CD4-positive, alpha-beta memory T cell (primary cell): ENCODE data around the gene PHYKPL. TPM values are rescaled to one million over a fixed set of nuclear protein-coding genes. Genes with fewer than 3 reads are reported as not detected.
"Not testable (repeated sequence)": the region's sequence is repeated elsewhere in the genome, so short reads cannot be mapped to it uniquely, and the experiment has no call there.

Experiments
- CTCF ChIA-PET: fragments of 350-600 bp; sonication (Branson Sonifier 250); formaldehyde crosslinking; loops from one replicate; lab custom pipeline; 2021; ENCODE audit warnings: inconsistent platforms; ENCODE audit not compliant: partially characterized antibody; lab: Charles Lee
- POLR2A ChIA-PET: fragments of 350-600 bp; sonication (Branson Sonifier 250); formaldehyde crosslinking; loops from one replicate; lab custom pipeline; 2021; ENCODE audit not compliant: partially characterized antibody; lab: Charles Lee
- DNase-seq, 5 donors: peaks; one replicate each; pipeline versions ENCODE4 v3.0.0 to v3.0.0-alpha.2; 2020 to 2022; ENCODE audit warnings: mixed read lengths in 1 of 5
- H3K27ac ChIP-seq: one replicate; pipeline ENCODE4 v1.7.0; 2013; ENCODE audit warnings: low read depth, low read length
- H3K27me3 ChIP-seq: 2 replicates; pipeline ENCODE4 v1.7.0; 2013; ENCODE audit warnings: mild to moderate bottlenecking, low read length, moderate library complexity; ENCODE audit not compliant: insufficient read depth
- H3K36me3 ChIP-seq: 2 replicates; pipeline ENCODE4 v1.7.0; 2013; ENCODE audit warnings: mild to moderate bottlenecking, low read length, moderate library complexity; ENCODE audit not compliant: insufficient read depth
- H3K4me1 ChIP-seq: 2 replicates; pipeline ENCODE4 v1.7.0; 2013; ENCODE audit warnings: mild to moderate bottlenecking, low read length, moderate library complexity; ENCODE audit not compliant: insufficient read depth
- H3K4me3 ChIP-seq, 2 donors: one replicate each; pipeline ENCODE4 v1.7.0; 2013; ENCODE audit warnings: low read length in 2 of 2, mild to moderate bottlenecking in 1 of 2
- H3K9me3 ChIP-seq, 2 donors: one replicate each; pipeline ENCODE4 v1.7.0; 2013; ENCODE audit warnings: low read length in 2 of 2, control low read depth in 1 of 2; ENCODE audit not compliant: control insufficient read depth in 1 of 2
- H3K27ac Mint-ChIP-seq, 7 donors: one replicate each; pipeline ENCODE4 v1.8.0; 2020 to 2021; ENCODE audit warnings: mixed read lengths in 7 of 7, mild to moderate bottlenecking in 6 of 7, inconsistent platforms in 3 of 7, moderate library complexity in 3 of 7
- H3K27me3 Mint-ChIP-seq, 2 donors: one replicate each; pipeline ENCODE4 v1.8.0; 2020 to 2021; ENCODE audit warnings: mixed read lengths in 2 of 2
- H3K36me3 Mint-ChIP-seq, 2 donors: one replicate each; pipeline ENCODE4 v1.8.0; 2020 to 2021; ENCODE audit warnings: mixed read lengths in 2 of 2, inconsistent platforms in 1 of 2, mild to moderate bottlenecking in 1 of 2
- H3K4me1 Mint-ChIP-seq, 4 donors: one replicate each; pipeline ENCODE4 v1.8.0; 2020 to 2021; ENCODE audit warnings: mixed read lengths in 4 of 4, mild to moderate bottlenecking in 1 of 4
- H3K4me3 Mint-ChIP-seq, 8 donors: one replicate each; pipeline ENCODE4 v1.8.0; 2020 to 2021; ENCODE audit warnings: mixed read lengths in 8 of 8, mild to moderate bottlenecking in 7 of 8, moderate library complexity in 6 of 8, inconsistent platforms in 3 of 8
- H3K9me3 Mint-ChIP-seq, 8 donors: one replicate each; pipeline ENCODE4 v1.8.0; 2020 to 2021; ENCODE audit warnings: mixed read lengths in 8 of 8, mild to moderate bottlenecking in 5 of 8, inconsistent platforms in 3 of 8, moderate library complexity in 1 of 8
- intact Hi-C: fragments of 100-400 bp; cut with micrococcal nuclease; formaldehyde crosslinking; loops from one replicate; pipeline ENCODE4 v1.15.1; 2023
- polyA plus RNA-seq, 2 donors: library from polyadenylated mRNA; unstranded; fragments of 300-500 nt; fragmentation: Illumina TruSeq; gene quantifications; one replicate each; pipeline ENCODE4 v1.2.3, GENCODE V29; 2021
- total RNA-seq, 2 experiments: library from RNA; stranded (reverse); gene quantifications; one replicate each; pipeline ENCODE4 v1.2.3, GENCODE V29; 2021

PHYKPL gene
- total and polyA plus RNA-seq, 4 experiments from 2014 or later: 38.7 to 251 (median 139) TPM

- no peak for DNase-seq
- Mint-ChIP-seq H3K27ac (peak overlapping the region; percentile 65 to 91 (median 77)), H3K4me3 (peak overlapping the region; percentile 82 to 90 (median 86)), H3K4me1 (peaks cover 33 to 78% (median 57%) of the 10 kb centered on the region in 4 donors), H3K27me3 (no peaks in the 10 kb centered on the region), H3K9me3 (no peaks in the 10 kb centered on the region), H3K36me3 (peaks cover 39 to 54% of the 10 kb centered on the region in 2 donors)
- Histone ChIP-seq H3K4me3 (peak overlapping the region; percentile 62 to 74), H3K4me1 (peaks cover 40% of the 10 kb centered on the region), H3K9me3 (no peaks in the 10 kb centered on the region), H3K36me3 (peaks cover 38% of the 10 kb centered on the region), H3K27me3 (no peaks in the 10 kb centered on the region), H3K27ac (peak overlapping the region; percentile 82)
- POLR2A ChIA-PET: interaction anchor here (1.2 to 7.7 kb wide), 3 partner anchors 9 to 25 kb away, joined by 3 to 72 read pairs (median 6); partner anchors contain the start of gene HNRNPAB
- CTCF ChIA-PET: no interaction called here
- intact Hi-C loops: loop anchor here (10.0 kb wide), 1 partner anchor 394 kb away; the partner anchor contains the start of gene CLK4
These were observed 1.6 kb downstream of the PHYKPL start for GRCh38 chr5:178230879-178231538.

GRCh38 chr5:178229861-178230260, 2.7 kb downstream of the PHYKPL start:
- Histone ChIP-seq H3K4me3 (no peak overlapping the region), H3K27ac (no peak overlapping the region), H3K36me3 (peaks cover 47% of the 10 kb centered on the region), H3K27me3 (no peaks in the 10 kb centered on the region), H3K4me1 (peaks cover 38% of the 10 kb centered on the region), H3K9me3 (no peaks in the 10 kb centered on the region)
- ChIA-PET POLR2A (interaction anchor here (7.7 kb wide), 1 partner anchor 24 kb away, joined by 72 read pairs; the partner anchor contains the start of gene HNRNPAB), CTCF (interaction anchor here (0.6 to 1.2 kb wide), 2 partner anchors 10 to 1596 kb away, joined by 3 read pairs; no protein-coding TSS in a partner anchor)
- H3K27me3 Mint-ChIP-seq: no peaks in the 10 kb centered on the region
- H3K27ac Mint-ChIP-seq: peak overlapping the region in 4 of 7 donors; percentile 55 to 83 (median 82)
- no peak for DNase-seq
- H3K36me3 Mint-ChIP-seq: peaks cover 47 to 63% of the 10 kb centered on the region in 2 donors
- intact Hi-C loops: loop anchor here (10.0 kb wide), 1 partner anchor 395 kb away; the partner anchor contains the start of gene CLK4
- H3K4me1 Mint-ChIP-seq: peaks cover 37 to 81% (median 51%) of the 10 kb centered on the region in 4 donors
- no peaks in the 10 kb centered on the region for H3K9me3 Mint-ChIP-seq
- peak overlapping the region; percentile 46 to 90 (median 74) for H3K4me3 Mint-ChIP-seq

GRCh38 chr5:178229111-178229510, 3.5 kb downstream of the PHYKPL start:
- Mint-ChIP-seq H3K36me3 (peaks cover 49 to 64% of the 10 kb centered on the region in 2 donors), H3K4me3 (peak overlapping the region in 2 of 8 donors; percentile 11 to 57), H3K4me1 (peaks cover 39 to 79% (median 48%) of the 10 kb centered on the region in 4 donors), H3K27ac (peak overlapping the region in 6 of 7 donors; percentile 29 to 87 (median 70))
- Histone ChIP-seq H3K4me1 (peaks cover 35% of the 10 kb centered on the region), H3K36me3 (peaks cover 48% of the 10 kb centered on the region)
- intact Hi-C loops, H3K4me3 ChIP-seq, H3K9me3 Mint-ChIP-seq, DNase-seq, H3K27me3 ChIP-seq, H3K9me3 ChIP-seq, H3K27me3 Mint-ChIP-seq, H3K27ac ChIP-seq: not testable (repeated sequence)
- POLR2A ChIA-PET: interaction anchor here (7.7 kb wide), 1 partner anchor 23 kb away, joined by 72 read pairs; the partner anchor contains the start of gene HNRNPAB
- CTCF ChIA-PET: interaction anchor here (1.2 kb wide), 1 partner anchor 9 kb away, joined by 3 read pairs; no protein-coding TSS in a partner anchor

- intact Hi-C loops: no loop called here
- H3K27ac ChIP-seq: no peak overlapping the region
- Mint-ChIP-seq H3K4me1 (peaks cover 40 to 76% (median 50%) of the 10 kb centered on the region in 4 donors), H3K36me3 (peaks cover 49 to 66% of the 10 kb centered on the region in 2 donors), H3K9me3 (no peaks in the 10 kb centered on the region), H3K27ac (peak overlapping the region in 1 of 7 donors; percentile 10), H3K27me3 (no peaks in the 10 kb centered on the region), H3K4me3 (peak overlapping the region in 1 of 8 donors; percentile 15)
- no peaks in the 10 kb centered on the region for H3K27me3 ChIP-seq
- ChIA-PET POLR2A (interaction anchor here (0.8 to 7.7 kb wide), 2 partner anchors 20 to 23 kb away, joined by 3 to 72 read pairs; partner anchors contain the start of gene HNRNPAB), CTCF (no interaction called here)
- no peak overlapping the region for H3K4me3 ChIP-seq
- H3K9me3 ChIP-seq: no peaks in the 10 kb centered on the region
- peaks cover 48% of the 10 kb centered on the region for H3K36me3 ChIP-seq
- no peak for DNase-seq
- peaks cover 35% of the 10 kb centered on the region for H3K4me1 ChIP-seq
These were observed 4.0 kb downstream of the PHYKPL start for GRCh38 chr5:178228609-178229008.

GRCh38 chr5:178227929-178228328, 4.7 kb downstream of the PHYKPL start:
- Histone ChIP-seq H3K36me3 (peaks cover 48% of the 10 kb centered on the region), H3K4me1 (peaks cover 32% of the 10 kb centered on the region), H3K27me3 (no peaks in the 10 kb centered on the region), H3K9me3 (no peaks in the 10 kb centered on the region), H3K27ac (no peak overlapping the region), H3K4me3 (no peak overlapping the region)
- Mint-ChIP-seq H3K36me3 (peaks cover 53 to 72% of the 10 kb centered on the region in 2 donors), H3K27ac (peak overlapping the region in 4 of 7 donors; percentile 5 to 54 (median 50)), H3K4me3 (peak overlapping the region in 3 of 8 donors; percentile 17 to 40 (median 26)), H3K9me3 (no peaks in the 10 kb centered on the region), H3K27me3 (no peaks in the 10 kb centered on the region), H3K4me1 (peaks cover 41 to 75% (median 53%) of the 10 kb centered on the region in 4 donors)
- intact Hi-C loops: no loop called here
- ChIA-PET CTCF (no interaction called here), POLR2A (interaction anchor here (0.8 to 7.7 kb wide), 2 partner anchors 19 to 22 kb away, joined by 3 to 72 read pairs; partner anchors contain the start of gene HNRNPAB)
- DNase-seq: no peak

- peak overlapping the region in 2 of 8 donors; percentile 11 to 40 for H3K4me3 Mint-ChIP-seq
- H3K36me3 ChIP-seq: peaks cover 54% of the 10 kb centered on the region
These were observed 5.4 kb downstream of the PHYKPL start for GRCh38 chr5:178227138-178227659.

More at GRCh38 chr5:178227138-178227659, 5.4 kb downstream of the PHYKPL start:
- Histone ChIP-seq H3K9me3 (no peaks in the 10 kb centered on the region), H3K27ac (no peak overlapping the region), H3K27me3 (no peaks in the 10 kb centered on the region), H3K4me1 (peaks cover 29% of the 10 kb centered on the region), H3K4me3 (no peak overlapping the region)
- H3K9me3 Mint-ChIP-seq: no peaks in the 10 kb centered on the region
- ChIA-PET CTCF (no interaction called here), POLR2A (interaction anchor here (1.4 to 7.7 kb wide), 2 partner anchors 12 to 21 kb away, joined by 3 to 72 read pairs; partner anchors contain the start of gene HNRNPAB)
- H3K27me3 Mint-ChIP-seq: no peaks in the 10 kb centered on the region
- peaks cover 53 to 73% of the 10 kb centered on the region in 2 donors for H3K36me3 Mint-ChIP-seq
- intact Hi-C loops: no loop called here
- peaks cover 41 to 74% (median 54%) of the 10 kb centered on the region in 4 donors for H3K4me1 Mint-ChIP-seq
- peak overlapping the region in 4 of 7 donors; percentile 1 to 84 (median 36) for H3K27ac Mint-ChIP-seq
- DNase-seq: no peak
